Esophagus squamous epithelium (tissue), 4 donors: ENCODE results near the gene KLLN.

ENCODE experiments used
- CTCF ChIP-seq, 6 experiments: fragments of 450-650 bp in 4 of 6; fragments of 200-600 bp in 2 of 6; sonication (generic) in 2 of 6; IDR thresholded peaks; one replicate each; pipeline ENCODE4 v1.5.1; 2016 to 2019; ENCODE audit warnings: antibody characterized with exemption in 6 of 6, mild to moderate bottlenecking in 4 of 6, moderate library complexity in 4 of 6
- POLR2A ChIP-seq, 4 donors: fragments of 450-650 bp; IDR thresholded peaks; one replicate each; pipeline ENCODE4 v1.6.1; 2017; ENCODE audit warnings: antibody characterized with exemption in 4 of 4, mild to moderate bottlenecking in 4 of 4, moderate library complexity in 3 of 4

DNA sequence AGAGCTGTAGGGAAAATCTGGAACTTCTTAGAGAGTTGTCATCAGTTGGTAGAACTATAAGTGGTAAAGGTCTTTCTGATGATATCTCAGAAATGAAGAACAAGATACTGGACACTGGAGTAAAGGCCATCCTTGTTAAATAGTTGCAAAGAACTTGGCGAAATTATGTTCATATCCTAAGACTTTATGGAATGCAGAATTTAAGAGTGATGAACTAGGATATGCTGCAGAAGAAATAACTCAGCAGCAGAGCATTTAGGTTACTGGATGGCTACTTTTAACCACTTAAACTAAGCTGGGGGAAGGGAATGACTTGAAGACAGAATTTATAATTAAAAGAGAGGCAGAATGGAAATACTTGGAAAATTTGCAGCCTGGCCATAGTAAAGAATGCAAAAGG is 23.8 kb upstream of the KLLN start:
- TF ChIP-seq CTCF (IDR thresholded peaks at IDR 0.05) (no peak), POLR2A (IDR thresholded peaks at IDR 0.05) (no peak)
